Natural killer cell (primary cell): ENCODE results near the gene SRXN1. TPM values are rescaled to one million over a fixed set of nuclear protein-coding genes. Genes with fewer than 3 reads are reported as not detected.

Experiments used
- ATAC-seq, 3 donors: fragments of 150-1000 bp in 2 of 3; fragments of 200-7000 bp in 1 of 3; cut with Tn5 transposase; 1 replicate in 1 of 3; 2 replicates in 2 of 3; pipeline ENCODE4 v1.10.0; 2021; ENCODE audit warnings: mild to moderate bottlenecking in 2 of 3, moderate library complexity in 2 of 3
- DNase-seq, 2 donors: peaks; one replicate each; pipeline versions ENCODE4 v3.0.0 to v3.0.0-alpha.2; 2013 to 2021; ENCODE audit warnings: mixed read lengths in 1 of 2
- H3K27ac ChIP-seq: one replicate; pipeline ENCODE4 v1.5.1; 2013; ENCODE audit warnings: mild to moderate bottlenecking, low read length
- H3K27me3 ChIP-seq: one replicate; pipeline ENCODE4 v1.6.1; 2013; ENCODE audit warnings: low read length; ENCODE audit not compliant: control insufficient read depth, insufficient read depth
- H3K36me3 ChIP-seq: one replicate; pipeline ENCODE4 v1.6.1; 2013; ENCODE audit warnings: low read length; ENCODE audit not compliant: control insufficient read depth, insufficient read depth
- H3K4me1 ChIP-seq: one replicate; pipeline ENCODE4 v1.6.1; 2013; ENCODE audit warnings: low read length; ENCODE audit not compliant: control insufficient read depth, insufficient read depth
- H3K4me3 ChIP-seq: one replicate; pipeline ENCODE4 v1.5.1; 2013; ENCODE audit warnings: low read length
- H3K9me3 ChIP-seq: one replicate; pipeline ENCODE4 v1.6.1; 2013; ENCODE audit warnings: low read length; ENCODE audit not compliant: control insufficient read depth, insufficient read depth
- H3K27ac Mint-ChIP-seq, 2 donors: one replicate each; pipeline ENCODE4 v1.8.0; 2022; ENCODE audit warnings: mild to moderate bottlenecking in 2 of 2, mixed read lengths in 2 of 2, moderate library complexity in 1 of 2
- H3K27me3 Mint-ChIP-seq, 2 donors: one replicate each; pipeline ENCODE4 v1.8.0; 2022; ENCODE audit warnings: low read depth in 2 of 2, mixed read lengths in 2 of 2
- H3K36me3 Mint-ChIP-seq: one replicate; pipeline ENCODE4 v1.8.0; 2022; ENCODE audit warnings: mixed read lengths
- H3K4me1 Mint-ChIP-seq, 2 donors: one replicate each; pipeline ENCODE4 v1.8.0; 2022; ENCODE audit warnings: mixed read lengths in 2 of 2
- H3K4me3 Mint-ChIP-seq: one replicate; pipeline ENCODE4 v1.8.0; 2022; ENCODE audit warnings: mild to moderate bottlenecking, moderate library complexity, mixed read lengths
- H3K9me3 Mint-ChIP-seq, 2 donors: one replicate each; pipeline ENCODE4 v1.8.0; 2022; ENCODE audit warnings: mixed read lengths in 2 of 2
- CTCF ChIP-seq: fragments of 200-600 bp; IDR thresholded peaks from one replicate; pipeline ENCODE4 v1.8.0; 2022; ENCODE audit warnings: antibody characterized with exemption
- WGBS: methylation state at CpG from one replicate; pipeline ENCODE4 v1.1.7; 2013; ENCODE audit warnings: missing lambda C conversion rate; ENCODE audit not compliant: insufficient coverage; 5-methylcytosine and 5-hydroxymethylcytosine counted together
- intact Hi-C: fragments of 100-400 bp; cut with micrococcal nuclease; formaldehyde crosslinking; loops from one replicate; pipeline ENCODE4 v1.14.2; 2022
- total RNA-seq, 4 donors: library from RNA; stranded (reverse); fragments of 120-200 nt in 1 of 4; gene quantifications; one replicate each; pipeline versions ENCODE4 v1.2.3 to v1.2.4, GENCODE V29; 2013 to 2022

The SRXN1 gene
- total RNA-seq, 3 donors from 2014 or later (not counting 1 experiment from before 2014, with no cell fraction given), result 9.1 to 16.7 (median 11.6) TPM

DNA sequence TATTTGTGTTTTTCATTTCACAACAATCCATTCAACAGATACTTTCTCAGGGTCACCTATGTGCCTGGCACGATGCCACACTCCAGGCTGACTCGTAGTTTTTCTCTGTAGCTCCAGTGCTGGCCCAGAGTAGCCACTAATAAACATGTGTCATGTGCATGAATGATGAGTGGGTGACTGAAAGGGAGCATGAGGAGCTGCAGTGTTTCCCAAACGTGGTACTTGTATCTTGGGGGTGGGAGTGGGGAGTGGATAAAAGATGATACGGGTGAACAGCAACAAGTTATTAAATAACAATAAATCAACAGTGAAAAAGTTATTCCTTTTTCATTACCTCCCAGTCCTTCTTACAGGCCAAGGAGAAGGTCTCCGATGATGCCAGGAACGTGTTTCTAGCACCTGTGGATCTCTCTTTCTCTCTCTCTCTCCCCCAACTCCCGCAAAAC is 17.1 kb downstream of the SRXN1 start:
- Histone ChIP-seq H3K4me3 (no peak overlapping the region), H3K36me3 (no peaks in the 10 kb centered on the region)

DNA sequence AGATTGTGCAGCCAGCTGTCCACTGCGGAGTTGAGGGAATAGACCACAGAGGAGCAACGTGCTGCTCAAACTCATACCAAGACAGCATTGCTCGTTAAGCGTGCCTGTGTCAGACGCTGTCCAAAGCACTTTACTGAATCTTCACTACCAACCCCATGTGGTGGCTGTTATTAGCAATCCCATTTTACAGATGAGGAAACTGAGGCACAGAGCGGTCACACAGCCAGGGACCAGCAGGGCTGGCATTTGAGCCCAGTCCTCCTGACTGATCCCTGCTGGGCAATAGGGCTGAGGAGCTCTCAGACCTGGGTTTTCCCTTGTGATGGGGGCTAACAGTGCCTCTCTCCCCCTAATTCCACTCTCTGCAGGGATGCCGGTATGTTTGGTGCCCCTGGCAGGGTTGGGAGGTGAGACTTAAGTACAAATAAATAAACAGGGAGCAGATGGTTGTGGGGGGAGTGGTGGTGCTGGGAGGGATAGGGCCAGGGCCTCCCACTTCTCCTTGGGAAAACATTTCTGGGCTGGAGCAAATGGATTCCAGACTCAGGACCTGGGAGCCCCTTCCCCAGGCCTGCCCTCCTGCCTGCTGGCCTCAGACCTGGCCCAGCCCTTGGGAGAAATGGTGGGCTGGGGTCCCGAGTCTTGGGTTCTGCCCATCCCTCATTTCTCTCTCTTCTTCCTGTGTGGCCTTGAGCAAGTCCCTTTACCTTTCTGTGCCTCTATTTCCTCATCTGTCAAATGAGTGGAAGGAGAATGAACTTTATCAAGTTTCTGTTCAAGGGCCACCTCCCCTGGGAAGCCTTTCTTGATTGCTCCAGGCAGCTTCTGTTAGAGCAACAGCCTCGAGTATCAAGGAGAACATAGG is 17.7 kb downstream of the SRXN1 start:
- H3K27me3 Mint-ChIP-seq, result peaks cover 0 to 6% of the 10 kb centered on the region in 2 donors
- H3K27ac ChIP-seq, result no peak overlapping the region
- H3K4me3 ChIP-seq, result no peak overlapping the region
- H3K27ac Mint-ChIP-seq, result no peak overlapping the region
- H3K9me3 ChIP-seq, result no peaks in the 10 kb centered on the region
- no peak overlapping the region for H3K4me3 Mint-ChIP-seq
- WGBS, result 89% methylated on average over 8 of the region's 9 CpGs
- no peaks in the 10 kb centered on the region for H3K4me1 ChIP-seq
- ATAC-seq, result no peak
- no peak for DNase-seq
- no peaks in the 10 kb centered on the region for H3K27me3 ChIP-seq
- H3K36me3 ChIP-seq, result no peaks in the 10 kb centered on the region
- intact Hi-C loops, result no loop called here
- H3K36me3 Mint-ChIP-seq, result no peaks in the 10 kb centered on the region
- H3K9me3 Mint-ChIP-seq, result no peaks in the 10 kb centered on the region
- no peaks in the 10 kb centered on the region for H3K4me1 Mint-ChIP-seq
- no peak for TF ChIP-seq CTCF

More for the DNA sequence above, 17.1 kb downstream of the SRXN1 start:
- Histone ChIP-seq H3K4me1 (no peaks in the 10 kb centered on the region), H3K9me3 (no peaks in the 10 kb centered on the region), H3K27me3 (no peaks in the 10 kb centered on the region), H3K27ac (no peak overlapping the region)
- Mint-ChIP-seq H3K36me3 (no peaks in the 10 kb centered on the region), H3K4me3 (no peak overlapping the region), H3K9me3 (no peaks in the 10 kb centered on the region), H3K27me3 (peaks cover 0 to 3% of the 10 kb centered on the region in 2 donors), H3K27ac (no peak overlapping the region), H3K4me1 (no peaks in the 10 kb centered on the region)
- intact Hi-C loops, result no loop called here
- ATAC-seq, result no peak
- WGBS, result 78% methylated on average over 5 of the region's 7 CpGs
- no peak for TF ChIP-seq CTCF
- no peak for DNase-seq

DNA sequence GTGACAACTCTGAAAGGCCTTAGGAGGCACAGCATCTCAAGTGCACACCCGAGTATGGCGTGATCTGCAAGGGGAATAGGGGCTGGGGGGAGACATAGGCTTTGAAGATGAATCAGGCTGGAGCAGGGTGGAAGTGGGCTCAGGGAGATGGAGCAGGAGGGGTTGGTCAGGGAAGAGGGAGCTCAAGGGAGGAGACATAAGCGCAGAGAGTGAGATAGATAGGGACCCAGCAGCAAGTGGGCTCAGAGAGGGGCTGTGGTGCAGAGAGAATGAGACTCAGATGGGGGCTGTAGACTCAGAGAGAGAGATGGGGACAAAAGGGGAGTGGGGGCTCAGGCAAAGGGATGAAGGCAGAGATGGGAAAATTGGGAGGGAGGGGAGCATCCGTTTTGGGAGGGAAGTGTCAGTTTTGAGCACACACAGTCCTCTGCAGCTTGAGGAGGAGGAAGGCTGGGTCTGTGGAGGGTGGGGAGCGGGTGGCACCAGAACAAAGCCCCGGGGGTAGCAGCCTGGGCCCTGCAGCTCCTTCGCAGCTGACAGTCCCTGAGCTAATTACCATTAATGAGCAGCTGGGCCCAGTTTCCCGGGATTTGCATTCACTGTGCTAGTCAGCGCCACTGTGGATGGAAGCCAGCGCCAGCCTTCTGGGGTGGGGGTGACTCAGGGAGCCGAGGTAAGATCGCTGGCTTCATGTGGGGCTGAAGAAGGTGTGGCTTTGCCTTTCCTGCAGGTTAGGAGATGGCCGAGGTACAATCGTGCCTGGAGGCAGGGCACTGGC is 18.7 kb downstream of the SRXN1 start:
- no peak overlapping the region for H3K4me3 Mint-ChIP-seq

More for the DNA sequence above, 18.7 kb downstream of the SRXN1 start:
- no peaks in the 10 kb centered on the region for H3K27me3 ChIP-seq
- 80% methylated on average over 14 of the region's 14 CpGs for WGBS
- H3K4me3 ChIP-seq, result no peak overlapping the region
- H3K9me3 ChIP-seq, result no peaks in the 10 kb centered on the region
- ATAC-seq (no peak), DNase-seq (no peak)
- Mint-ChIP-seq H3K36me3 (no peaks in the 10 kb centered on the region), H3K9me3 (no peaks in the 10 kb centered on the region), H3K27me3 (peaks cover 0 to 6% of the 10 kb centered on the region in 2 donors), H3K4me1 (no peaks in the 10 kb centered on the region), H3K27ac (no peak overlapping the region)
- no peak for TF ChIP-seq CTCF
- no peaks in the 10 kb centered on the region for H3K36me3 ChIP-seq
- intact Hi-C loops, result no loop called here
- H3K27ac ChIP-seq, result no peak overlapping the region
- H3K4me1 ChIP-seq, result no peaks in the 10 kb centered on the region
